HCT116 (cell line): ENCODE measurements around the gene CDH4.

ENCODE experiments used
- CBX3 ChIP-seq: IDR thresholded peaks from 2 replicates; pipeline ENCODE4 v1.6.1; 2012; ENCODE audit warnings: low read depth
- CTCF ChIP-seq, 3 experiments: fragments of 200-600 bp in 1 of 3; sonication (generic) in 1 of 3; IDR thresholded peaks in 2 of 3; conservative IDR thresholded peaks in 1 of 3; 2 replicates each; pipeline ENCODE4 v1.5.1; 2012 to 2017; ENCODE audit warnings: low read depth in 2 of 3, low read length in 2 of 3, antibody characterized with exemption in 1 of 3, borderline replicate concordance in 1 of 3, control low read depth in 1 of 3, mild to moderate bottlenecking in 1 of 3, mixed read lengths in 1 of 3, mixed run types in 1 of 3, moderate library complexity in 1 of 3; ENCODE audit not compliant: insufficient read depth in 1 of 3
- EZH2 ChIP-seq: fragments of 200-600 bp; sonication (generic); IDR thresholded peaks from 2 replicates; pipeline ENCODE4 v1.6.1; 2017; ENCODE audit warnings: antibody characterized with exemption, mixed run types
- EZH2phosphoT487 ChIP-seq: fragments of 200-600 bp; IDR thresholded peaks from 2 replicates; pipeline ENCODE4 v1.6.1; 2018; ENCODE audit warnings: antibody characterized with exemption, borderline replicate concordance
- MAX ChIP-seq: IDR thresholded peaks from 2 replicates; pipeline ENCODE4 v1.6.1; 2012
- POLR2A ChIP-seq: IDR thresholded peaks from 2 replicates; pipeline ENCODE4 v1.7.0; 2011; ENCODE audit warnings: borderline replicate concordance; ENCODE audit not compliant: insufficient read depth, insufficient read length; ENCODE audit errors: extremely low read depth
- POLR2AphosphoS5 ChIP-seq: IDR thresholded peaks from 2 replicates; pipeline ENCODE4 v1.6.1; 2011; ENCODE audit warnings: mild to moderate bottlenecking, low read depth, low read length, moderate library complexity
- YY1 ChIP-seq: IDR thresholded peaks from 2 replicates; pipeline ENCODE4 v1.6.1; 2011; ENCODE audit warnings: low read length, low read depth, moderate library complexity, mild to moderate bottlenecking; ENCODE audit not compliant: insufficient replicate concordance; ENCODE audit errors: extremely low read depth

GRCh38 chr20:61316346-61316745 is 64.3 kb downstream of the CDH4 start:
- TF ChIP-seq MAX (no peak), CTCF (IDR thresholded peaks at IDR 0.05 in 2 of 3, conservative IDR thresholded peaks at IDR 0.05 in 1 of 3; ENCODE audit: borderline replicate concordance in 1 of 3, insufficient read depth in 1 of 3, low read depth in 2 of 3, low read length in 2 of 3) (no peak), POLR2AphosphoS5 (no peak), EZH2 (no peak), YY1 (no peak), POLR2A (no peak), CBX3 (no peak), EZH2phosphoT487 (no peak)
